Small intestine (tissue), 7 donors: Measurements from ENCODE around the gene NKX3-2. TPM values are rescaled to one million over a fixed set of nuclear protein-coding genes. Genes with fewer than 3 reads are reported as not detected.

Experiments
- DNase-seq, 2 donors: peaks; one replicate each; pipeline versions ENCODE4 v3.0.0 to v3.0.0-alpha.2; 2013
- FAIRE-seq: peaks from 2 replicates; lab custom pipeline; 2012; peaks lifted over from hg19 to GRCh38; lab: Jason Lieb, UNC
- H3K27ac ChIP-seq, 3 donors: one replicate each; pipeline ENCODE4 v1.5.1; 2013; ENCODE audit warnings: low read length in 2 of 3, mild to moderate bottlenecking in 2 of 3, control low read depth in 1 of 3, inconsistent platforms in 1 of 3, low read depth in 1 of 3, moderate library complexity in 1 of 3
- H3K27me3 ChIP-seq, 3 donors: one replicate each; pipeline ENCODE4 v1.6.1; 2013; ENCODE audit warnings: low read length in 3 of 3, inconsistent platforms in 1 of 3; ENCODE audit not compliant: control insufficient read depth in 3 of 3, insufficient read depth in 3 of 3
- H3K36me3 ChIP-seq, 3 donors: one replicate each; pipeline ENCODE4 v1.6.1; 2013; ENCODE audit warnings: low read length in 3 of 3, inconsistent platforms in 1 of 3, low read depth in 1 of 3, mild to moderate bottlenecking in 1 of 3, moderate library complexity in 1 of 3; ENCODE audit not compliant: control insufficient read depth in 3 of 3, insufficient read depth in 2 of 3
- H3K4me1 ChIP-seq, 3 donors: one replicate each; pipeline ENCODE4 v1.6.1; 2013; ENCODE audit warnings: low read length in 2 of 3, inconsistent platforms in 1 of 3, low read depth in 1 of 3, mild to moderate bottlenecking in 1 of 3, moderate library complexity in 1 of 3; ENCODE audit not compliant: control insufficient read depth in 3 of 3, insufficient read depth in 2 of 3
- H3K4me3 ChIP-seq, 3 donors: one replicate each; pipeline ENCODE4 v1.5.1; 2013; ENCODE audit warnings: low read length in 3 of 3, control low read depth in 1 of 3, inconsistent platforms in 1 of 3, low read depth in 1 of 3, mild to moderate bottlenecking in 1 of 3, moderate library complexity in 1 of 3
- H3K9me3 ChIP-seq, 2 donors: one replicate each; pipeline ENCODE4 v1.6.1; 2013; ENCODE audit warnings: low read depth in 1 of 2, low read length in 1 of 2; ENCODE audit not compliant: control insufficient read depth in 2 of 2, insufficient read depth in 1 of 2
- WGBS, 3 donors: extraction: QIAGEN DNeasy Blood & Tissue Kit; methylation state at CpG; one replicate each; pipeline ENCODE4 v1.1.7; 2013; 5-methylcytosine and 5-hydroxymethylcytosine counted together
- polyA plus RNA-seq, 4 donors: library from polyadenylated mRNA; stranded (reverse) in 3 of 4; unstranded in 1 of 4; fragments of 200-250 nt in 3 of 4; fragments of 120-200 nt in 1 of 4; gene quantifications; one replicate each; pipeline versions ENCODE4 v1.2.1 to v1.2.3, GENCODE V29; 2013
- donor health status: healthy with polysubstance abuse.
- donor health status: control.
- donor health status: control.
- donor health status: Bipolar disorder and iron deficiency.
- donor health status: healthy.

Gene NKX3-2
- polyA plus RNA-seq, 4 donors = 0.24 to 0.44 TPM; not detected in 2

GRCh38 chr4:13538427-13538973 is 5.8 kb downstream of the NKX3-2 start:
- Histone ChIP-seq H3K27ac (no peak overlapping the region), H3K27me3 (peaks cover 24 to 100% (median 81%) of the 10 kb centered on the region in 3 donors)
- FAIRE-seq = no peak

GRCh38 chr4:13537832-13538177 is 6.5 kb downstream of the NKX3-2 start:
- FAIRE-seq (no peak), DNase-seq (no peak)
- Histone ChIP-seq H3K27me3 (peaks cover 21 to 99% (median 79%) of the 10 kb centered on the region in 3 donors), H3K4me3 (no peak overlapping the region), H3K4me1 (peaks cover 0 to 9% (median 0%) of the 10 kb centered on the region in 3 donors), H3K9me3 (peaks cover 0 to 8% of the 10 kb centered on the region in 2 donors), H3K27ac (no peak overlapping the region), H3K36me3 (peaks cover 0 to 4% (median 0%) of the 10 kb centered on the region in 3 donors)
- 10 to 30% (median 19%) methylated on average over 10 of the region's 10 CpGs for WGBS, 3 donors

More at GRCh38 chr4:13538427-13538973, 5.8 kb downstream of the NKX3-2 start:
- Histone ChIP-seq H3K9me3 (peaks cover 0 to 12% of the 10 kb centered on the region in 2 donors), H3K4me1 (peaks cover 0 to 9% (median 0%) of the 10 kb centered on the region in 3 donors), H3K4me3 (no peak overlapping the region), H3K36me3 (peaks cover 0 to 4% (median 0%) of the 10 kb centered on the region in 3 donors)
- DNase-seq = no peak
- whole genome bisulfite sequencing, 3 donors = 30 to 38% (median 35%) methylated on average over 16 of the region's 16 CpGs

- no peak for DNase-seq
- H3K9me3 ChIP-seq = peaks cover 0 to 8% of the 10 kb centered on the region in 2 donors
- peaks cover 0 to 6% (median 0%) of the 10 kb centered on the region in 3 donors for H3K4me1 ChIP-seq
- peaks cover 0 to 4% (median 0%) of the 10 kb centered on the region in 3 donors for H3K36me3 ChIP-seq
- H3K27ac ChIP-seq = no peak overlapping the region
- no peak overlapping the region for H3K4me3 ChIP-seq
- 17 to 27% (median 21%) methylated on average over 34 of the region's 34 CpGs for WGBS, 3 donors
- FAIRE-seq = no peak
- H3K27me3 ChIP-seq = peaks cover 17 to 99% (median 76%) of the 10 kb centered on the region in 3 donors
Measured at GRCh38 chr4:13537011-13537831, 7.1 kb downstream of the NKX3-2 start.

- DNase-seq (no peak), FAIRE-seq (no peak)
- peaks cover 0 to 8% of the 10 kb centered on the region in 2 donors for H3K9me3 ChIP-seq
- no peak overlapping the region for H3K4me3 ChIP-seq
- peaks cover 0 to 4% (median 0%) of the 10 kb centered on the region in 3 donors for H3K36me3 ChIP-seq
- H3K27me3 ChIP-seq = peaks cover 11 to 99% (median 73%) of the 10 kb centered on the region in 3 donors
- no peak overlapping the region for H3K27ac ChIP-seq
- H3K4me1 ChIP-seq = no peaks in the 10 kb centered on the region
- 30 to 42% (median 32%) methylated on average over 6 of the region's 6 CpGs for WGBS, 3 donors
Measured at GRCh38 chr4:13536607-13537006, 7.7 kb downstream of the NKX3-2 start.

GRCh38 chr4:13535708-13536361 is 8.5 kb downstream of the NKX3-2 start:
- Histone ChIP-seq H3K4me1 (no peaks in the 10 kb centered on the region), H3K27me3 (peaks cover 11 to 99% (median 77%) of the 10 kb centered on the region in 3 donors), H3K36me3 (no peaks in the 10 kb centered on the region), H3K27ac (no peak overlapping the region), H3K9me3 (peaks cover 0 to 6% of the 10 kb centered on the region in 2 donors), H3K4me3 (no peak overlapping the region)
- 6 to 10% (median 8%) methylated on average over 39 of the region's 39 CpGs for WGBS, 3 donors
- DNase-seq (no peak), FAIRE-seq (no peak)

- Histone ChIP-seq H3K4me1 (no peaks in the 10 kb centered on the region), H3K27me3 (peaks cover 11 to 99% (median 78%) of the 10 kb centered on the region in 3 donors), H3K27ac (no peak overlapping the region), H3K4me3 (no peak overlapping the region), H3K9me3 (peaks cover 0 to 6% of the 10 kb centered on the region in 2 donors), H3K36me3 (no peaks in the 10 kb centered on the region)
- no peak for FAIRE-seq
- DNase-seq = no peak
- WGBS, 3 donors = 10 to 17% (median 13%) methylated on average over 17 to 18 of the region's 18 CpGs
Measured at GRCh38 chr4:13535118-13535517, 9.2 kb downstream of the NKX3-2 start.

- no peak overlapping the region for H3K4me3 ChIP-seq
- FAIRE-seq (no peak), DNase-seq (no peak)
- H3K9me3 ChIP-seq = peaks cover 0 to 6% of the 10 kb centered on the region in 2 donors
- H3K27me3 ChIP-seq = peaks cover 11 to 99% (median 79%) of the 10 kb centered on the region in 3 donors
- 6 to 13% (median 9%) methylated on average over 32 of the region's 32 CpGs for WGBS, 3 donors
- no peaks in the 10 kb centered on the region for H3K36me3 ChIP-seq
- no peaks in the 10 kb centered on the region for H3K4me1 ChIP-seq
- H3K27ac ChIP-seq = no peak overlapping the region
Measured at GRCh38 chr4:13534344-13535063, 9.8 kb downstream of the NKX3-2 start.
